NB4 (cell line): Measurements from ENCODE around the gene RUFY3.

Experiments
- POLR2A ChIP-seq: IDR thresholded peaks from 2 replicates; pipeline ENCODE4 v1.6.1; 2011; ENCODE audit warnings: mild to moderate bottlenecking; ENCODE audit not compliant: insufficient read length; ENCODE audit errors: extremely low read depth
- TF ChIP-seq, protein P1 (sequence below): IDR thresholded peaks from 2 replicates; pipeline ENCODE4 v1.6.1; 2011; ENCODE audit warnings: low read depth, low read length

DNA sequence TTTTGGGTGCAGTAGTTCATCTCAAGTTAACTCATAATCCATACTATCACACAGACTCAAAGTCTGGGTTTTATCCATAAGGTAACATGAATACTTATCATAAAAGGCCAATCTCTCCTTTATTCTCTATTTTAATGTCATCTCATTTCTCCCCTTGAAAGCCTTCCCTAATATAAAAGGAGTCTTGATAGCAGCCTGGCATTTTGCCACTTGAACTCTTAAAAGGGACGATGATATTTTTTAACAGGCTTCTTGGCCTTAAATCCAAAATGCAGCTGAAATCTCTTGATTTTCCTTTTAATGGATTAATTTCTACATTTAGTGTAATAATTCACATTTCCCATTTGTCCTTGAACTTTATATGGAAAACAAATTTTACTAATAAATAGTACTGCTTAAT lies 47.0 kb upstream of the RUFY3 start:
- TF ChIP-seq, protein P1, sequence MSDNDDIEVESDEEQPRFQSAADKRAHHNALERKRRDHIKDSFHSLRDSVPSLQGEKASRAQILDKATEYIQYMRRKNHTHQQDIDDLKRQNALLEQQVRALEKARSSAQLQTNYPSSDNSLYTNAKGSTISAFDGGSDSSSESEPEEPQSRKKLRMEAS, result no peak
- no peak for TF ChIP-seq POLR2A
